MM.1S (cell line): ENCODE measurements around the gene CREB3L4.

Experiments
- EZH2 ChIP-seq: fragments of 300-600 bp; sonication (generic); optimal IDR thresholded peaks from 2 replicates; pipeline ENCODE3; 2017; ENCODE audit warnings: low read depth, mild to moderate bottlenecking, antibody characterized with exemption, low read length, mixed read lengths
- EZH2phosphoT487 ChIP-seq: fragments of 300-600 bp; sonication (generic); IDR thresholded peaks from 2 replicates; pipeline ENCODE4 v1.6.1; 2018; ENCODE audit warnings: antibody characterized with exemption, low read length
- TF ChIP-seq, protein P1 (sequence below): fragments of 300-600 bp; sonication (generic); IDR thresholded peaks from 2 replicates; pipeline ENCODE4 v1.5.1; 2016; ENCODE audit warnings: antibody characterized with exemption, low read length, mixed read lengths

DNA sequence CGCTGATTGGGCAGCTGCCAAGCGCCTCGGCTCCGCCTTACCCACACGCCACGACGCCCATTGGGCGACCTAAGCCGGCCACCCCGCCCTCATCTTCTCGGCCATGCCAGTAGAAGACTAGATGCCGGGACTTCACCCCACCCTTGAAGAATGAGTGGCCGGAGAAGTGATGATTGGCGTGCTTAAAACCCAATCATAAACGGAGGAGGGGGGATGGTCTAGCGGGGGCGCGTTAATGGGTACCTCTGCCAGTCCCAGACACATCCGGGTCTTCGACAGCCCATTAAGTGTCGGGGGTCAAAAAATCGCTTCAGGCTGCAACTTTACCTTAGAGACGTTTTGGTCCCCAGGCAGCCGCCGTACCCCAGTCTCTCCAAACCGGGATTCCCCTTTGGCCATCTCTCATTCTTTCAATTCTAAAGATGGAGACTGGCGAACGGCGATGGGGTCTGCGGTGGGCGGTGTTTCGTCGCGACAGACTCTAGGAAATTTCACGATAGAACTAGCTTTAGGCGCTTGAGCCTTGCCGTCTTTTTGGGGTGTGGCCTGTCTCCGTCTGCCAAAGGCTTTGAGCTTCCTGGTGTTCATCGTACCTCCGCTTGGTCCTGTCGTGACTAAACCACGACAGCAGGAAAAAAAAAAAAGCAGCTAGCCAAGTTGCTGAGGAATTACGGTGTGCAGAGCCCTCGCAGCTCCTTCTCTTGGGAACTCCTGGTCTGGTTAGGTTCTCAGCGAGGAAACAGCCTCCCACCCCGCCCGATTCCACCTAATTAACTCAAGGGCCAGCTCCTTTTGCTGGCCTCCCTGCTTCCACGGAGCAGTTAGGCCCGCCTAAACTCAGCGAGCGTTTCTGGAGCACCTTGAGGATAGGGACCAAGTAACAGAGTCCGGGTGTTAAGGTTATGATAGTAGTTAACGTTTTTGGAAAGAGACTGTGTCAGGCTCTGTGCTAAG, 44.5 kb upstream of the CREB3L4 start, which contains the start of gene GATAD2B:
- TF ChIP-seq, protein P1, sequence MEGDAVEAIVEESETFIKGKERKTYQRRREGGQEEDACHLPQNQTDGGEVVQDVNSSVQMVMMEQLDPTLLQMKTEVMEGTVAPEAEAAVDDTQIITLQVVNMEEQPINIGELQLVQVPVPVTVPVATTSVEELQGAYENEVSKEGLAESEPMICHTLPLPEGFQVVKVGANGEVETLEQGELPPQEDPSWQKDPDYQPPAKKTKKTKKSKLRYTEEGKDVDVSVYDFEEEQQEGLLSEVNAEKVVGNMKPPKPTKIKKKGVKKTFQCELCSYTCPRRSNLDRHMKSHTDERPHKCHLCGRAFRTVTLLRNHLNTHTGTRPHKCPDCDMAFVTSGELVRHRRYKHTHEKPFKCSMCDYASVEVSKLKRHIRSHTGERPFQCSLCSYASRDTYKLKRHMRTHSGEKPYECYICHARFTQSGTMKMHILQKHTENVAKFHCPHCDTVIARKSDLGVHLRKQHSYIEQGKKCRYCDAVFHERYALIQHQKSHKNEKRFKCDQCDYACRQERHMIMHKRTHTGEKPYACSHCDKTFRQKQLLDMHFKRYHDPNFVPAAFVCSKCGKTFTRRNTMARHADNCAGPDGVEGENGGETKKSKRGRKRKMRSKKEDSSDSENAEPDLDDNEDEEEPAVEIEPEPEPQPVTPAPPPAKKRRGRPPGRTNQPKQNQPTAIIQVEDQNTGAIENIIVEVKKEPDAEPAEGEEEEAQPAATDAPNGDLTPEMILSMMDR = no peak
- TF ChIP-seq EZH2phosphoT487 (no peak), EZH2 (no peak)
